Measurements from ENCODE around the gene EFCAB14. TPM values are rescaled to one million over a fixed set of nuclear protein-coding genes. Genes with fewer than 3 reads are reported as not detected.
A peak's percentile ranks its signal among the peaks of the same experiment; 100 is the strongest.
"Not testable (repeated sequence)": the region's sequence is repeated elsewhere in the genome, so short reads cannot be mapped to it uniquely, and the experiment has no call there.

The EFCAB14 gene
- total RNA-seq, 2 donors from 2014 or later = 64.2 to 78.4 TPM

DNA sequence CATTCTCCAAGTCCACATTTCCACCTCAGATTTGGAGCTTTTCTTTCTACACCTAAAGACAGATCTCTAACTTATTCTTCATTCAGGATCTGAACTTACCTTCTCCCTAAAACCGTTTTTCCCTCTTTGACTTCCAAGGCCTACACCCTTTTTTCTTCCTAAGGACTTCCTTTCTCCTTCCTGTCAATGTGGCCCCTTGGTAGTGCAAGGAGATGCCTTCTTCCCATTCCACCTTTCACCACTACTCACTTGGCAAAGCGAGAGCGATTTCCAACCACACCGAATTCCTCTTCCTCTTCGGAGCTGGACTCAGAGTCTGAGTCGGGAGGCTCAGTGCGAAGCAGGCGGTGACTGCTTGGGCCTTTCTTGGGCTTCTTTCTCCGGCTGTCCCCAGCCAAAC is 1.3 kb downstream of the EFCAB14 start:
- DNase-seq (ENCODE audit: low spot score) (no peak), ATAC-seq (no peak)
- peak overlapping the region; percentile 73 to 86 for H3K27ac Mint-ChIP-seq
- peak overlapping the region; percentile 90 for H3K4me3 Mint-ChIP-seq
- H3K27me3 Mint-ChIP-seq = no peaks in the 10 kb centered on the region
- no peaks in the 10 kb centered on the region for H3K36me3 Mint-ChIP-seq
- H3K4me1 Mint-ChIP-seq (ENCODE audit: low read depth in 2 of 2) = peaks cover 31 to 32% of the 10 kb centered on the region in 2 donors
- no peaks in the 10 kb centered on the region for H3K9me3 Mint-ChIP-seq

DNA sequence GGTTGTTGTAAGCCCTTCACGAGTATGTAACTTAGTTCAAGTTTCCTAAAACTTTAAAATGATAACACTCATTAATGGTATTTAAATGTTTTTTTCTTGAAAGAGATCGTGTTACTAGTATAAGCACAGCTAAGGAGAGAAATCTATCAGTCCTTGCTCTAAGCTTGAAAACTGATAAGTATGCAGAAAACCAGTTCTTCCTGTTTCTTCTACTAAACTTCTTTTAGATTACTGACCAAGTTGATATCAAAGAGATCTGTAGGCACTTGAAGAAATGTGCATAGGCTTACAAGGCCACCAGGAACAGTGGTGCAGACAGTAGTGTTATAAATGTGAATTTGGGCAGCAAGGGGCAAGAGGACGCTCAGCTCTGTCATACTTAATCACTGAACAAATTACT is 3.9 kb downstream of the EFCAB14 start:
- ATAC-seq = no peak
- Mint-ChIP-seq H3K4me3 (no peak overlapping the region), H3K36me3 (no peaks in the 10 kb centered on the region), H3K9me3 (no peaks in the 10 kb centered on the region), H3K4me1 (ENCODE audit: low read depth in 2 of 2) (peaks cover 31 to 36% of the 10 kb centered on the region in 2 donors), H3K27me3 (no peaks in the 10 kb centered on the region), H3K27ac (no peak overlapping the region)
- no peak for DNase-seq (ENCODE audit: low spot score)

DNA sequence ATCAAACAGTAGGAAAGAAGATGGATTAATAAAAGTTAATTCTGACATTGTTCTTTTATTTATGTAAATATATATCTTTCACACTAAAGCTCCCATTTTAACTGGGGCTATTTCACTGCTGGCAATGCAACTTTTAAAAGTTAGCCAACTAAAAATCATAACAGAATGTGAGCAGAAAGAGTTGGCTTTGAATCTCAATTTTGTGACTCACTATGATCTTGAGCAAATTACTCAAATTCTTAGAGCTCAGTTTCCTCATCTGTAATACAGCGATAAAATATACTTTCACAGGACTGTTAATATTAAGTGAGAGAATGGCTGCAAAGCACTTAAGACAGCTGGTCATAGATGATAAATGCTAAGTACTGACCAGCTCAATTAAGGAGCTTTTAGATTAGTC is 10.8 kb downstream of the EFCAB14 start:
- Mint-ChIP-seq H3K4me3 (no peak overlapping the region), H3K27me3 (no peaks in the 10 kb centered on the region), H3K36me3 (peaks cover 33% of the 10 kb centered on the region), H3K27ac (peak overlapping the region in 1 of 2 donors; percentile 68), H3K4me1 (ENCODE audit: low read depth in 2 of 2) (peaks cover 5 to 19% of the 10 kb centered on the region in 2 donors), H3K9me3 (no peaks in the 10 kb centered on the region)
- ATAC-seq = no peak
- DNase-seq (ENCODE audit: low spot score) = no peak

DNA sequence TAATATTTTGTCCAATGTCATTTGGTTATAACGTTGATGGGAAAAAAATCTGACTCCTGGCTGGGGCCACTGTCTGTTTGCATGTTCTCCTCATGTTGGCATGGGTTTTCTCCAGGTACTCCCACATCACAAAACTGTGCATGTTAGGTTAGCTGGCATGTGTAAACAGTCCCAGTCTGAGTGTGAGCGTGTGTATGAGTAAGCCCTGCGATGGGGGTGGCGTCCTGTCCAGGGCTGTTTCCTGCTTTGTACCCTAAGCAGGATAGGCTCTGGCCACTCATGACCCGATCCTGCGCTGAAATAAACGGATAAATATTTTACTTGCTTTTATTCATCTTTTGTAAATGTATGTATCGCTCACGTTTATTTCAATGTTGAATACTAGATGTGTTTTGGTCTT is 13.5 kb downstream of the EFCAB14 start:
- no peak for ATAC-seq
- peaks cover 26 to 31% of the 10 kb centered on the region in 2 donors for H3K4me1 Mint-ChIP-seq (ENCODE audit: low read depth in 2 of 2)
- H3K27me3 Mint-ChIP-seq = no peaks in the 10 kb centered on the region
- peaks cover 39% of the 10 kb centered on the region for H3K36me3 Mint-ChIP-seq
- no peak overlapping the region for H3K4me3 Mint-ChIP-seq
- H3K27ac Mint-ChIP-seq = no peak overlapping the region
- DNase-seq (ENCODE audit: low spot score) = no peak
- no peaks in the 10 kb centered on the region for H3K9me3 Mint-ChIP-seq

DNA sequence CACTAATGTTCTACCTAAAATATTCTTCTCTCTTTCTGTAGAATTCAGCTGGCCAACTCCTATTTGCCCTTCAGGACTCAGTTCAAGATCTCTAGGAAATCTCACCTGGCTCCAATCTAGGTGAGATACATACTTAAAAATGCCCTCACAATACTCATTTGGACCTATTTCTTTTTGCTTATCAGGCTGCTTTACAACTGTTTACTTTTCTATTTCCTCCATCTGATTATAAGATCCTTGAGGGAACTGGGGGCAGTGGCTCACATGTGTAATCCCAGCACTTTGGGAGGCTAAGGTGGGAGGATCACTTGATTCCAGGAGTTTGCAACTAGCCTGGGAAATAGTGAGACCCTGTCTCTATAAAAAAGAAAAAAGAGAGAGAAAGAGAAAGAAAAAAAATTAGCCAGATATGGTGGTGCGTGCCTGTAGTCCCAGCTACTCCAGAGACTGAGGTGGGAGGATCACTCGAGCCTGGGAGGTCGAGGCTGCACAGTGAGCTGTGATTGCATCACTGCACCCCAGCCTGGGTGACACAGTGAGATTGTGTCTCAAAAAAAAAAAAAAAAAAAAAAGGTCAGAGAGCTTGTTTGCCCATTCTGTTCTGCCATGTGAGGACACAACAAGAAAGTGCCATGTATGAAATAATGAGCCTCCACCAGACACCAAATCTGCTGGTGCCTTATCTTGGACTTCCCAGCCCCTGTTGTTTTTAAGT is 14.8 kb downstream of the EFCAB14 start:
- no peak overlapping the region for H3K4me3 Mint-ChIP-seq
- DNase-seq (ENCODE audit: low spot score) (no peak), ATAC-seq (no peak)
- no peak overlapping the region for H3K27ac Mint-ChIP-seq
- H3K4me1 Mint-ChIP-seq (ENCODE audit: low read depth in 2 of 2) = peaks cover 32 to 33% of the 10 kb centered on the region in 2 donors
- peaks cover 35% of the 10 kb centered on the region for H3K36me3 Mint-ChIP-seq
- no peaks in the 10 kb centered on the region for H3K9me3 Mint-ChIP-seq
- no peaks in the 10 kb centered on the region for H3K27me3 Mint-ChIP-seq

DNA sequence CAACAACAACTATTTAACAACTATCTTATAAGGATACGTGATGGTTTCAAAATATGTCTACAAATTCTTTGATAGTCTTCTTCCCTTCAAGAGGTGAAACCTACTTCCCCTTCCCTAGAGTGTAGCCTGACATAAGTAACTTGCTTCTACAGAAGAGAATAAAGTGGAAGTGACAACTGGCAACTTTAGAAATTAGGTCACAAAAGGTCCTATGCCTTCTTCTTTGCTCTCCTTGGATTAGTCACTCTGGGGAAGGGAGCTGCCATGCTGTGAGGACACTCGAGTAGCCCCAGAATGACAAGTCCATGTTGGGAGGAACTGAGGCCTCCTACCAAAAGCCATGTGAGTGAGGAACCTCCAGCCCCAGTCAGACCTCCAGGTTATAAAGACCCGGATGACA is 19.2 kb downstream of the EFCAB14 start:
- peaks cover 39 to 41% of the 10 kb centered on the region in 2 donors for H3K4me1 Mint-ChIP-seq (ENCODE audit: low read depth in 2 of 2)
- H3K36me3 Mint-ChIP-seq = peaks cover 35% of the 10 kb centered on the region
- no peaks in the 10 kb centered on the region for H3K9me3 Mint-ChIP-seq
- no peak overlapping the region for H3K27ac Mint-ChIP-seq
- no peak overlapping the region for H3K4me3 Mint-ChIP-seq
- no peak for DNase-seq (ENCODE audit: low spot score)
- ATAC-seq = no peak
- no peaks in the 10 kb centered on the region for H3K27me3 Mint-ChIP-seq

DNA sequence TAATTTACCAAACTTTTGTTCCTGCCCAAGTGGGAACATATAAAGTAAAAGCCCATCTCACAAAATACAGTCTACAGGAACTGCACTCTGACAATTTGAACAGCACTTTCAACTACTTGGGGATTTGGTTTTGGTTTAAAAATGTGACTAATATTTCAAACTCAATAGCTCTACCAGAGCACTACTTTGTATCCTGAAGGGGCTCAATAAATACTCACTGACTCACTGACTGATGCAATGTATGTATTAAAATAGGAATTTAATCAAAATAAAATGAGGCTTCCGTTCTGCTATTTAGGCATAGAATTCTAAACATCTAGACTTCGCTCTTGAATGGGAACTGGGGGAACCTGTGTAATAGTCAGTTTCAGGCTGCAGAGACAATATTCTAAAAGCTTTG is 21.9 kb downstream of the EFCAB14 start:
- Mint-ChIP-seq H3K4me3 (no peak overlapping the region), H3K9me3 (no peaks in the 10 kb centered on the region), H3K27ac (no peak overlapping the region), H3K4me1 (ENCODE audit: low read depth in 2 of 2) (peaks cover 29 to 31% of the 10 kb centered on the region in 2 donors), H3K36me3 (peaks cover 24% of the 10 kb centered on the region), H3K27me3 (no peaks in the 10 kb centered on the region)
- ATAC-seq = no peak
- no peak for DNase-seq (ENCODE audit: low spot score)

DNA sequence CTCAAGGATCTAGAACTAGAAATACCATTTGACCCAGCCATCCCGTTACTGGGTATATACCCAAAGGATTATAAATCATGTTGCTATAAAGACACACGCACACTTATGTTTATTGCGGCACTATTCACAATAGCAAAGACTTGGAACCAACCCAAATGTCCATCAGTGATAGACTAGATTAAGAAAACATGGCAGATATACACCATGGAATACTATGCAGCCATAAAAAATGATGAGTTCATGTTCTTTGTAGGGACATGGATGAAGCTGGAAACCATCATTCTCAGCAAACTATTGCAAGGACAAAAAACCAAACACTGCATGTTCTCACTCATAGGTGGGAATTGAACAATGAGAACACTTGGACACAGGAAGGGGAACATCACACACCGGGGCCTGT is 24.2 kb downstream of the EFCAB14 start:
- H3K4me3 Mint-ChIP-seq; DNase-seq (ENCODE audit: low spot score); ATAC-seq; H3K27ac Mint-ChIP-seq; H3K9me3 Mint-ChIP-seq; H3K27me3 Mint-ChIP-seq: not testable (repeated sequence)
- Mint-ChIP-seq H3K36me3 (peaks cover 37% of the 10 kb centered on the region), H3K4me1 (ENCODE audit: low read depth in 2 of 2) (peaks cover 10 to 14% of the 10 kb centered on the region in 2 donors)

DNA sequence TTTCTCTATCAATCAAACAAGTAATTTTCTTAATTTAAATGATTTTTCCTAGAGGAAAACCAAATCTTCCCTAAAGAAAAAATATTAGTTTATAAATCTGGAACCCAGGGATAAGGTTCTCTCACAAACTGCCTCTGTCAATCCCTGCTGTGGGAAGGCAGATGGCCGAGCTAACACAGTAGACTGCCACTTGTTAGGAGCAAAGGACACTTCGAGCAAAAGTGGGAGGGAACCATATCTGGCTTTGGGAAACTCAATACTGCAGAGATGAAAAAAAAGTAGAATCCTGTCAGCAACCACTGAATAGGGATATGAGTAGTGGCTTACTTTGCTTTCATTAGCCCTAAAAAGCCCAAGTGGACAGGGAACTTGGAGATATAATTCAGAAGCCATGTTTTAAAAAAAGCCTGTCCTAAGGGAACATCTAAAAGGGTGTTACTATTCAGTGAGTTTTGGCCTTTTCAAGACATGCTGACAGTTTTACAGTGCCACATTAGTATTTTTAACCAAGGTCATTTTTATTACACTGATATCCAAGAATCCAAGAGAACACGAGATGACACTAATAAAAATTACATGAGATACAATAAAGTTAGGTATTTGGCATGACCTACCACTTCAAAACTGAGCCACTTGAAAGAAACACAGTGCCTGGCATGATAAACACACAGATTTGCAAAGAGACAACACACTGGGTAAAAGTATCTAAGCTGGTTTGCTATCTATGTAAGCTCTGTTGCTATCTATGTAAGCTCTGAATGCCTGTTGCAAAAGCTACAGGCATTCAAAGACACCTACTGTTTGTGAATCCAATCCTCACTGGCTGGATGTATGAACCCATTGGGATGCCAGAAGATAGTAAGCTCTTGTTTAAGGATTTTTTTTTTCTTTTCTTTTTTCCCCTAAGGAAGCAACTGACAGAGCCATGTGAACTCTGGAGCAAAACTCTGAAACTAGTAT is 25.8 kb downstream of the EFCAB14 start:
- DNase-seq (ENCODE audit: low spot score) = no peak
- no peak overlapping the region for H3K27ac Mint-ChIP-seq
- no peak for ATAC-seq
- no peaks in the 10 kb centered on the region for H3K27me3 Mint-ChIP-seq
- peaks cover 41% of the 10 kb centered on the region for H3K36me3 Mint-ChIP-seq
- peaks cover 0 to 7% of the 10 kb centered on the region in 2 donors for H3K4me1 Mint-ChIP-seq (ENCODE audit: low read depth in 2 of 2)
- no peaks in the 10 kb centered on the region for H3K9me3 Mint-ChIP-seq
- no peak overlapping the region for H3K4me3 Mint-ChIP-seq

DNA sequence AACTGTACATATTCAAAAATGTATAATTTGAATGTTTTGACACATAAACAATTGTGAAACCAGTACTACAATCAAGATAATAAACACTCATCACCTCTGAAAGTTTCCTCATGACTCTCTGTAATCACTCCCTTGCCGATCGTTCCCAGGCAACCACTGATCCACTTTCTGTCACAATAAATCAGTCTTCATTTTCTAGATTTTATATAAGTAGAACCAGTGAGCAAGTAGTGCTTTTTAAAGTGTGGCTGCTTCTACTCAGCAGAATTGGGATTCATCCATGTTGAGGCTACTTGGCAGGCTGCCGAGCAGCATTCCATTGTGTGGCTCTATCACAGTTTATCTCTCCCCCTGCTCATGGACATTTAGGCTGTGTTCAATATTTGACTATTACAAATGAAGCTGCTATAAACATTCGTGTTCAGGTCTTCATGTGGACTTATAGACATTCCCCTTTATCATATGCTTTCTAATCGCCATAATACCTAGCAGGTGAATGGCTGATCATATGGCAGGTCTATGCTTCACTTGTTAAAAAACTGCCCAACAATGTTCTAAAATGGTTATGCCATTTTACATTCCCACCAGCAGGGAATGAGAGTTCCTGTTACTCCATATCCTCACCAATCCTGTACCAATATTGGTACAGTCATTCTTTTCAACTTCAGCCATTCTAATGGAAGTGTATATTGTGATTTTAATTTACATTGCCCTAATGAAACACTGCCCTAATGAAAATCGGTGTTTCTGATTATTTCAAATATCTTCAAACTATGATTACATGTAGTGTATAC is 26.7 kb downstream of the EFCAB14 start:
- H3K4me1 Mint-ChIP-seq (ENCODE audit: low read depth in 2 of 2) = peaks cover 0 to 7% of the 10 kb centered on the region in 2 donors
- no peak overlapping the region for H3K27ac Mint-ChIP-seq
- DNase-seq (ENCODE audit: low spot score) (no peak), ATAC-seq (no peak)
- H3K4me3 Mint-ChIP-seq = no peak overlapping the region
- H3K27me3 Mint-ChIP-seq = no peaks in the 10 kb centered on the region
- no peaks in the 10 kb centered on the region for H3K9me3 Mint-ChIP-seq
- H3K36me3 Mint-ChIP-seq = peaks cover 47% of the 10 kb centered on the region

DNA sequence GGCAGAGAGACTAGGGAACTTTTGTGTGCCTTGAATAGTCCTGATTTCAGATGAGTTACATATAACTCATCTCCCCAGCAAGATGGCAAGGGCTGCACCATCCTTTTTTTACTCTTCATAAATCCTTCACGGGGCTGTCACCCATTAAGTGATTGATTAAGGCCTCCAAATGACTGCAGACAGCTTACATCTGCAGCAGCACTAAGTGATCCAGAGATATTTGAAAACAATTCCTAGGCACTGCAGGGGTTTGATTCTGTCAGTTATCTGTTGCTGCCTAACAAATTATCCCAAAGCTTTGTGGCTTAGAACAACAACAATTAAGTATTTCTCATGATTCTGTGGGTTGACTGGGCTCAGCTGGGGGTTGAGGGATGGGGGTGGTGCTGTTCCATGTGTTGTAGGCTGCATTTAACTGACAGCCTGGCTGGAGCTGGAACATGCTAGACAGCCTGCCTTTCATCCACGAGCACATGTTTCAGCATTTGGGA is 27.9 kb downstream of the EFCAB14 start:
- ATAC-seq (no peak), DNase-seq (ENCODE audit: low spot score) (no peak)
- H3K27ac Mint-ChIP-seq = no peak overlapping the region
- no peaks in the 10 kb centered on the region for H3K9me3 Mint-ChIP-seq
- H3K4me3 Mint-ChIP-seq = no peak overlapping the region
- peaks cover 49% of the 10 kb centered on the region for H3K36me3 Mint-ChIP-seq
- no peaks in the 10 kb centered on the region for H3K27me3 Mint-ChIP-seq
- H3K4me1 Mint-ChIP-seq (ENCODE audit: low read depth in 2 of 2) = peaks cover 0 to 10% of the 10 kb centered on the region in 2 donors

DNA sequence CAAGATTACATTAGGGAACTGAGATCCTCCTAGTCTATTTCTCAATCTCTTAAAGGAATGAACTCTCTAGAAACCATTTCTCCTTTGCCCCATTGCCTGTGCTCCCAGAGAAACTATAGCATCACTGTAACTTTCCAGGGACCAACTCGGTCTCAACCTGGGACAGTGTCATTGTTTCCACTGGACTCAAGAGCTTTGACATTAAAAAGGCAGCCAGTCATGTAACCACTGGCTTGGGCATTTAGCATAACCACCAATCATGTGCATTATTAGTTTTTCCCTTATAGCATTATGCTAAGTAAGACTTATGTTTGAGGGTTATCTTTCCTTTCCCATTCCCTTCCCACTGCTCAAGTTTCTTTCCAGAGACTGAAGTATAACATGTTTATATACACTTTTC is 29.0 kb downstream of the EFCAB14 start:
- Mint-ChIP-seq H3K4me1 (ENCODE audit: low read depth in 2 of 2) (peaks cover 0 to 8% of the 10 kb centered on the region in 2 donors), H3K27me3 (no peaks in the 10 kb centered on the region), H3K36me3 (peaks cover 42% of the 10 kb centered on the region), H3K4me3 (no peak overlapping the region), H3K9me3 (no peaks in the 10 kb centered on the region), H3K27ac (no peak overlapping the region)
- DNase-seq (ENCODE audit: low spot score) = no peak
- ATAC-seq = no peak

DNA sequence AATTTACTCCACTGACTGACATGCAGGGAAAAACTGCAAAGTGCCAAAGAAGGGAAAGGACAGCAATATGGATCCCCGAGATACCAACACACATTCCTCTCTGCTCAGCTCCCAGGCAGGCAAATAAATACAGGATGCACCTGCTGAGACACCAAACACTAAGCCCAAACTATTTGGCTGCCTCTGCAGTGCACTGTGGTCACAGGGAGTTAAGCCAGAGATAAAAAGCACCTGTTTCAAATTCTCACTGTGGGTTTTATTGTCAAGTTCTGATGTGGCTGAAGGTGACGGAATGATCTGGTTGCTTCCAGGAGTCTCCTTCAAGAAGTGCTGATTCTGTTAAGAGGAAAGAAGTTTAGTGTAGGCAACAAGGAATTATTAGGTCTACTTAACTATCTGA is 29.6 kb downstream of the EFCAB14 start:
- ATAC-seq = no peak
- Mint-ChIP-seq H3K9me3 (no peaks in the 10 kb centered on the region), H3K4me3 (no peak overlapping the region), H3K4me1 (ENCODE audit: low read depth in 2 of 2) (peaks cover 0 to 8% of the 10 kb centered on the region in 2 donors), H3K27ac (no peak overlapping the region), H3K27me3 (no peaks in the 10 kb centered on the region), H3K36me3 (peaks cover 47% of the 10 kb centered on the region)
- no peak for DNase-seq (ENCODE audit: low spot score)
